Measurements from ENCODE around the gene BAHCC1. TPM values are rescaled to one million over a fixed set of nuclear protein-coding genes. Genes with fewer than 3 reads are reported as not detected.
A peak's percentile ranks its signal among the peaks of the same experiment; 100 is the strongest.

The BAHCC1 gene
- total and polyA plus RNA-seq, 9 of the 15 experiments (the other 6 are each of a cell fraction or from before 2014, with no cell fraction given) = 0.14 to 26.9 (median 5.0) TPM

GRCh38 chr17:81349397-81350319 lies 45.6 kb upstream of the BAHCC1 start (continued):
- TF ChIP-seq CHAMP1 (IDR thresholded peaks at IDR 0.05) = no peak
- no peak for TF ChIP-seq MTF1 (CRISPR knock-in tag; IDR thresholded peaks at IDR 0.05; ENCODE audit: borderline replicate concordance)
- TF ChIP-seq GATAD2B (IDR thresholded peaks at IDR 0.05; ENCODE audit: borderline replicate concordance) = peak; percentile 62; the same call in 1 of the 2 replicates
- no peak for TF ChIP-seq ZNF274 (IDR thresholded peaks at IDR 0.05; ENCODE audit: borderline replicate concordance, low read depth, low read length)
- no peak for TF ChIP-seq ZNF561 (CRISPR knock-in tag; conservative IDR thresholded peaks at IDR 0.05)
- peak; percentile 99 for TF ChIP-seq PKNOX1 (IDR thresholded peaks at IDR 0.05)
- TF ChIP-seq MBD1 (CRISPR knock-in tag; IDR thresholded peaks at IDR 0.05) = 0 out of 2 replicates have a peak, but pooled peaks have one; percentile 44
- TF ChIP-seq ZNF398 (CRISPR knock-in tag; IDR thresholded peaks at IDR 0.05) = no peak
- no peak; the same call in 1 of the 2 replicates for TF ChIP-seq ZNF511 (CRISPR knock-in tag; IDR thresholded peaks at IDR 0.05)
- no peak for TF ChIP-seq ELK3 (CRISPR knock-in tag; IDR thresholded peaks at IDR 0.05)
- peak in 1 of 2 experiments; percentile 90; a peak in 2 of 4 replicates for TF ChIP-seq ZMIZ1 (IDR thresholded peaks at IDR 0.05; ENCODE audit: low read depth in 2 of 2, low read length in 2 of 2)
- TF ChIP-seq ZNF316 (IDR thresholded peaks at IDR 0.05) = peak; percentile 57
